HK-2 (cell line): ENCODE measurements around the gene PARS2.
A peak's percentile ranks its signal among the peaks of the same experiment; 100 is the strongest.

Source experiments
- DNase-seq: peaks from one replicate; pipeline ENCODE4 v3.0.0-alpha.2; 2018; ENCODE audit not compliant: unreplicated experiment

PARS2 gene

GRCh38 chr1:54764133-54764921 lies at the start of gene PARS2:
PARS2 (minus strand) TSS chr1:54764523; CDS start chr1:54759161, 5,362 bp downstream.
- DNase-seq = peak; percentile 96

- no peak for DNase-seq
Measured at GRCh38 chr1:54814126-54814498, 49.8 kb upstream of the PARS2 start.

GRCh38 chr1:54813485-54814125 lies 49.3 kb upstream of the PARS2 start:
- no peak for DNase-seq

- no peak for DNase-seq
Measured at GRCh38 chr1:54812801-54813484, 48.6 kb upstream of the PARS2 start.

- DNase-seq = no peak
Measured at GRCh38 chr1:54811739-54812655, 47.7 kb upstream of the PARS2 start.

- DNase-seq = no peak
Measured at GRCh38 chr1:54811066-54811465, 46.7 kb upstream of the PARS2 start.

GRCh38 chr1:54810153-54810942 lies 46.0 kb upstream of the PARS2 start:
- DNase-seq = peak; percentile 71

GRCh38 chr1:54809496-54810074 lies 45.3 kb upstream of the PARS2 start:
- DNase-seq = no peak

GRCh38 chr1:54808443-54809207 lies 44.3 kb upstream of the PARS2 start:
- no peak for DNase-seq

GRCh38 chr1:54807756-54808155 lies 43.4 kb upstream of the PARS2 start:
- DNase-seq = no peak

GRCh38 chr1:54806931-54807611 lies 42.7 kb upstream of the PARS2 start:
- peak; percentile 15 for DNase-seq

GRCh38 chr1:54805981-54806381 lies 41.7 kb upstream of the PARS2 start:
- no peak for DNase-seq

- DNase-seq = no peak
Measured at GRCh38 chr1:54805466-54805865, 41.1 kb upstream of the PARS2 start.

GRCh38 chr1:54804471-54805132 lies 40.3 kb upstream of the PARS2 start:
- DNase-seq = no peak

- DNase-seq = no peak
Measured at GRCh38 chr1:54803761-54804470, 39.6 kb upstream of the PARS2 start.

- DNase-seq = peak; percentile 73
Measured at GRCh38 chr1:54800899-54801759, 36.8 kb upstream of the PARS2 start, which contains the start of gene TTC22. TTC22 (minus strand) TSS chr1:54801323; CDS start chr1:54801163, 160 bp downstream.
